NCI-H748 (cell line): ENCODE results near the gene FITM2.
"Not testable (repeated sequence)": the region's sequence is repeated elsewhere in the genome, so short reads cannot be mapped to it uniquely, and the experiment has no call there.

Source experiments
- DNase-seq: peaks from one replicate; lab custom pipeline; 2025; ENCODE audit not compliant: unreplicated experiment; lab: John Stamatoyannopoulos, UW

The FITM2 gene, protein sequence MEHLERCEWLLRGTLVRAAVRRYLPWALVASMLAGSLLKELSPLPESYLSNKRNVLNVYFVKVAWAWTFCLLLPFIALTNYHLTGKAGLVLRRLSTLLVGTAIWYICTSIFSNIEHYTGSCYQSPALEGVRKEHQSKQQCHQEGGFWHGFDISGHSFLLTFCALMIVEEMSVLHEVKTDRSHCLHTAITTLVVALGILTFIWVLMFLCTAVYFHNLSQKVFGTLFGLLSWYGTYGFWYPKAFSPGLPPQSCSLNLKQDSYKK

DNA sequence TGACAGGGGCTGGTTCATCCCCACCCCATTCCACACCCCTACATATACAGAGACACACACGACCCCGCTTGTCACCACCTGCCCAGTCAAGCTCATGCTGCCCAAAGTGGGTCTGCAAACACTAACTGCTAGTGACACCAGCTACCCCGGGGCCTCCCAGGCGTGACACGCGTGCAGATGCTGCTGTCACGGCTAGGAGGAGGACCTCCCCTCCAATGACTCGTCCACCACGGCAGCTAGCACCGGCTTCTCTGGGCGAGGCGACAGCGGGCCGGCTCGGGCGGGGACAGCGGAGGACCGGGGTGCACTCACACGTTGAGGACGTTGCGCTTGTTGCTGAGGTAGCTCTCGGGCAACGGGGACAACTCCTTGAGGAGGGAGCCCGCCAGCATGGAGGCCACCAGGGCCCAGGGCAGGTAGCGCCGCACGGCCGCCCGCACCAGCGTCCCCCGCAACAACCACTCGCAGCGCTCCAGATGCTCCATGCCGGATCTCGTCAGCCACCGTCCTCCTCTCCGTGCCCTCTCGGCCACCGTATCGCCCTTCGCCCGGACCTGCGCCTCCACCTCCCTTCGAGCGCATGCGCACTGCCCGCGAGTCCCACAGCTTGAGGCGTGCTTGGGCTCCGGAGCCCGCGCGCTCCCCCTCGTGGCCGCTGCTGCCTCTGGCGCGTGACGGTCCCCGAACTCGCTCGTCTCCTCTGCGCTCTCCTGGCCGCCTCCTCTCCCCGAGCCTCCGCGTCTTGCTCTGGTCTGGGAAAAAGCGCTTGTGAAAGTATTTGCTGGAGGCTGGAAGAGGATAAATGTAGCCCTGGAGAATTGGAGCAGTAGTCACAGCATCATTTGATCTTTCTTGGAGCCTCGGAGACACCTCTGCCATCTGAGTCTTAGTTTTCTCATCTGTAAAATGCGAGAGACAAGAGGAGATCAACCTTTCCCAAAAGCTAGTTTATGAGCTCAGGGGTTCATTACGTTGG is at the start of gene FITM2:
TSS of gene FITM2 (minus strand) at position 539 of the 976 bp plus-strand sequence. CDS start at position 485, 54 bp downstream.
- peak; percentile 95 for DNase-seq

DNA sequence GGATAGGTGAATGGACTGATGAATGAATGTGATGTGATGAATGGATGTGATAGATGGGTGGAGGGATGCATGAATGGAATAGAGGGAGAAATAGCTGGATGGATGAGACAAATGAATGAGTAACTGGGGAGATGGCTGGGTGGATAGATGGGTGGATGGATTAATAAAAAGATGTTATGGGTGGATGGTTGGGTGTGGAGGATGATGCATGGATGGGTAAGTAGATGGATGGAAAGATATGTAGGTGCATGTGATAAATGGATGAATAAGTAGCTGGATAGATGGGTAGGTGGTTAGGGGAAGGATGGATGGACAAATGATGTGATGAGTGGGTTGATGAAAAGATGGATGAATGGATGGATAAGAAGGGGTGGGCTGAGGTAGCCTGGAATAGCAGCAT is 49.2 kb upstream of the FITM2 start:
- DNase-seq, result no peak

DNA sequence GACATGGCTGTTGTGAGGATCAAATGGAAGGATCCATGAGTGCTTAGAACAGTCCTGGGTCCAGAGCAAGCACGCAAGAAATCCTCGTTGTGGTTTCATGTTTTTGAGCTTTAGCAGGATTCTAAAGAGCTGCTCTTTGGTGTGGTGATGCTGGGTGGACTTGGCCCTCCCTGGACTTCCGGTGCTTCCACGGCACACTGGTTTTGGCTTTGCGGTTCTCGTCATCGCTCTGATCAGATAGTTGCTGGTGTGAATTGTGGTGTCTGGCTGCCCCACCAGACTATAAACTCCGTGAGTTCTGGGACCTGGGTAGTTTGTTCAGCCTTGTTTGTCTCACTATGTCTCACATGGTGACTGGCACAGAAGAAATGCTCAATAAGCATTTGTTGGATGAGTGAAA is 47.8 kb upstream of the FITM2 start:
- DNase-seq, result no peak

DNA sequence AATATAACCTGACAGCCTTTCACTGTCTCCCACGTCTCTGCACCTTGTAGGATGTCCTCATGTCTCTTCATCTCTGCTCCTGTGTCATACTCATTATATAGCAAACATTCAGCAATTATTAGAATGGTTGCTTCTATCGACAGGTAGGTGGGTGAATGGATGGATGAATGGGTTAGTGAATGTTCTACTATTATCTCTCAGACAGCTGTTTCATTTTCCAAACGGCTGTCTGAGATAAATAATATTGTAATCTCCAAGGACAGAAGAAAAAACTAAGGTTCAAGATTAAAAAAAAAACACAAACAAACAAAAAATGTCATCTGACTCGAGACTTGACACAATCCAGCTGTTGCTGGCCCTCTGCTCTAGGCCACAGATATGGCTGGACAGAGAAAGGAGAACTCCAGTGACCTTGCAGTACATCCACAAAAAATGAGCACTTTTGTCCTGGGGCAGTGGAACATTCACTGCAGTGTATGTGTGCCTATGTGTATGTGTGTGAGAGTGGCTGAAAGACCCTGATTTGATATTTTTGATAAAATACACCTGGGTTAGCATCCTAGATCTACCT is 46.6 kb upstream of the FITM2 start:
- DNase-seq, result no peak

DNA sequence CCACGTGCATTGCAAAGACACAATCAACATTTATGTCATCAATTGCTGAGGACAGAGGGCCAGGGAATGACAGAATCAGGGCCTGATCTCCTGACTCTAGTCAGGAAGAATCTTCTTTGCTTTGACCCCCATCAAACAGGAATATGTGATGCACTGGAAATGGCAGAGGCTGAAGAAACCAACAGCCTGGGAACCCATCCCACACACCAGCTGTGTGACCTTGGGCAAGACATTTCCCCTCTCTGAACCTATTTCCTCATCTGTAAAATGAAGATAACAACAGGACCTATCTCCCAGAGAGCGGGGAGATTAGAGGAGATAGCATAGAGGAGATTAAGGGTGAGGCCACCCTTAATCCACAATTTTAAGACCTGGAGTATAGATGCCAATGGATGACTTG is 46.0 kb upstream of the FITM2 start:
- DNase-seq, result no peak

DNA sequence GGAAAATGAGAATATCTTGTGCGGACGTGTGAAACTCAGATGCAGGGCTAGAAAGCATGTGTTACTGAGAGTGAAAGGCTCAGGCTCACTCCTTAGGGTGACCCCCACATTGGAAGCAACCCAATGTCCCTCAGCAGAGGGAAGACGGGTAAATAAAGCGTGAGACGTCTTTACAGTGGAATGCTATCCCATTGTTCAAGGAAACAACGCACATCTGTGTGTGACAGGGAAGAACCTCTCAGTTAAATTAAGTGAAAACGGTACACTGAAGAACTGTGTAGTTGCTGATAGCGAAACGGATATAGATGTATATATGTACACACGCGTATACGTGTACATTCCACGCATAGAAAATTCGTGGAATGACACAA is 45.3 kb upstream of the FITM2 start:
- DNase-seq, result no peak

DNA sequence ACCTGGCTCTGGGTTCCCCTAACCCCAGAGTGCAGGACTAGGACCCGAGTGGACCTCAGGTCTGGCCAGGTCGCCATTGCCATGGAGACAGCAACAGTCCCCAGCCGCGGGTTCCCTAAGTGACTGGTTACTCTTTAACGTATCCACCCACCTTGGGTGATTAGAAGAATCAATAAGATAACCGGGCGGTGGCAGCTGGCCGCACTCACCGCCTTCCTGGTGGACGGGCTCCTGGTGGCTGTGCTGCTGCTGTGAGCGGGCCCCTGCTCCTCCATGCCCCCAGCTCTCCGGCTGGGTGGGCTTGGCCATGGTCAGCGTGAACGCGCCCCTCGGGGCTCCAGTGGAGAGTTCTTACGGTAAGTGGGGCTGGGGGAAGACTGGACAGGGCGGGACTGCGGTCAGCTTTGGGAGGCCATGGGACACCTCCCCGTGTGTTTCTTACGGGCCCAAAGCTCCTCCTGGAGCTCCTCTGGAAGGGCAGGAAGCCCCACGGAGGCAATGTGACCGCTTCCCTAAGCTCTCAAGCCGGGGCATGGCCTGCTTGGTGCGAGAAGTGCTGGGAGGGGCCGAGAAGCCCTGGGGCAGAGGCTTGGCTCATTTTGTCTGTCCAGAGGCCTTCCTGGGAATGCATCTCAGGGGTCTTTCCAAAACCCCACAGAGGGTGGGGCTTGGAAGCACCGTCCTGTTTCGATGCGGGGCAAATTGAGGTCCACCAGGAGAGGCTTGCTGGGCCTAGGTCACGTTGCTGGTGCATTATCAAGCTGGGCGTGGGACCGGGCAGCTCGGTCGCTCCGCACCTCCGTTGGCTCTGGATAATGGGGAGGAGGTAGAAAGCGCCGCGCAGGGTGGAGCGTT is 44.7 kb upstream of the FITM2 start, which contains the start of gene HNF4A:
TSS of gene HNF4A (plus strand) at position 202 of the 855 bp plus-strand sequence. CDS start at position 308, 106 bp downstream.
- no peak for DNase-seq

DNA sequence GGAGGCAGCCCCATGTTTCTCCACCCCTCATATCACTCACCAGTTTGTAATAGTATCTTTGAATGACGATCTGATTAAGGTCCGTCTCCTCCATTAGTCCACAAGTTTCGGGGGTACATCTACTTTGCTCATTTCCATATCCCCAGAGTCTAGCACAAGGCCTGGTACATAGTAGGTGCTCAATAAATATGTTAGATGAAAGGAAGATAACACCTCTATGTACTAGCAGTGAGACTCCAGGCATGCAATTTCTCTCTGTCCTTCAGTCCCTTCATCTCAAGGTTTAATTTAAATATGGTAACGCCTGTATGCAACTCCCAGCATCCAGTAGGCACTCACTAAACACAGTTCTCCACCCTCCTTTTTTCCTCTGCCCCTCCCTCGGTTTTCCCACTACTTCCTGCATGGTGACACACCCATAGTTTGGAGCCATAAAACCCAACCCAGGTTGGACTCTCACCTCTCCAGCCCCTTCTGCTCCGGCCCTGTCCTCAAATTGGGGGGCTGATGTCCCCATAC is 44.0 kb upstream of the FITM2 start:
- no peak for DNase-seq

DNA sequence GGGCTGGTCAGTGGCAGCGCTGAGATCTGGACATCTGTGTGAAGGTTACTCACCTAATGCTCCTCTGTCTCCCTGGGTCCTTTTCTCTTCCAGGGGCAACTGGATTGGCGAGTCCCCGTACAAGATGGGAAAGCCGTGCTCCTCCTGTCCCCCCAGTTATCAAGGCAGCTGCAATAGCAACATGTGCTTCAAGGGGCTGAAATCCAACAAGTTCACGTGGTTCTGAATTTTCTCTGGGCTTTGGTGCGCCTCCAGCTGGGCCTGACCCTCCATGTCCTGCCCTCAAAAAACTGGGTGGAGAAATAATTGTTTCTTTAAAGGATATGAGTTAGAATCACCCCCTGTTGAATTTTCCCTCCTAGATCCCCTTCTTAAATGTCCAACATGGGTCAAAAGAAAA is 39.6 kb upstream of the FITM2 start:
- DNase-seq, result no peak

DNA sequence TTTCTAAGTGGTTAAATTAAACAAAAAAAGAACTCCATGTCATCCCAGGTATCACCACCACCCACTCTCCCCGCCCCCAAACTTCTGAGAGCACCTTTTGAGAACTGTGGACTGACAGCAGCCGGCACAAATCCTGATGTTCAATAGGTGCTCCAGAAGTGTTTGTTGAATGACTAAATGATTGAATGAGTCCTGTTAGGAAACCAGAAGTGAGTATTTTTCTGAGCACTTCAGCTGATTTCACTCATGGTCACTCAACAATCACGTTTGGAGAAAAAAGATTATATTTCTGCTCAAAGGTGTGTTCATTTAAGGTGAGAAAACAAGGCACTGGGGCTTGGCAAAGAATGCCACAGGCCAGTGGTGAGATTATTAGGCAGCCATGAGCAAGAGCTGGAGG is 38.3 kb upstream of the FITM2 start:
- no peak for DNase-seq

DNA sequence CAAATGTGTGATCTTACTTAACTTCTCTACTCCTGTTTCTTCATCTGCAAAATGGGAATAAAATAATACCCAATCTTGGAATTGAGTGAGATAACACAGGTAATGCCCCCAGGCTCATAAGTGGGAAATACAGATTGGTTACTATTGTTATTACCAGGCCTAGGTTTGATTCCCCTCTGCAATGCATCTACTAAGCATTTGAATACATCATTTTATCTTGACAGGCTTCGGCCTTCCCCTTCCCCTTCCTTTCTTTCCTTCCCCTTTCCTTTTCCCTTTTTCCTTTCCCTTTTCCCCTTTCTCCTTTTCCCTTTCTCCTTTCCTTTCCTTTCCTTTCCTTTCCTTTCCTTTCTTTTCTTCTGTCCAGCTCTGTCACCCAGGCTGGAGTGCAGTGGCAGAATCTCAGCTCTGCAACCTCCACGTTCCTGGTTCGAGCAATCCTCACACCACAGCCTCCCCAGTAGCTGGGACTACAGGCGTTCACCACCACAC is 37.2 kb upstream of the FITM2 start:
- DNase-seq, result no peak

DNA sequence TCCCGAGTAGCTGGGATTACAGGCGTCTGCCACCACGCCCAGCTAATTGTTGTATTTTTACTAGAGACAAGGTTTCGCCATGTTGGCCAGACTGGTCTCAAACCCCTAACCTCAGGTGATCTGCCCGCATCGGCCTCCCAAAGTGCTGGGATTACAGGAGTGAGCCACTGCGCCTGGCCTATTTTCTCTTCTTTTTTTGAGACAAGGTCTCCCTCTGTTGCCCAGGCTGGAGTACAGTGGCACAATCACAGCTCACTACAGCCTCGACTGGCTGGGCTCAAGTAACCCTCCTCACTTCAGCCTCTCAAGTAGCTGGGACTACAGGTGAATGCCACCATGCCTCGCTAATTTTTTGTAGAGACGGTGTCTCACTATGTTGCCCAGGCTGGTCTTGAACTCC is 34.9 kb upstream of the FITM2 start:
- not testable (repeated sequence) for DNase-seq

DNA sequence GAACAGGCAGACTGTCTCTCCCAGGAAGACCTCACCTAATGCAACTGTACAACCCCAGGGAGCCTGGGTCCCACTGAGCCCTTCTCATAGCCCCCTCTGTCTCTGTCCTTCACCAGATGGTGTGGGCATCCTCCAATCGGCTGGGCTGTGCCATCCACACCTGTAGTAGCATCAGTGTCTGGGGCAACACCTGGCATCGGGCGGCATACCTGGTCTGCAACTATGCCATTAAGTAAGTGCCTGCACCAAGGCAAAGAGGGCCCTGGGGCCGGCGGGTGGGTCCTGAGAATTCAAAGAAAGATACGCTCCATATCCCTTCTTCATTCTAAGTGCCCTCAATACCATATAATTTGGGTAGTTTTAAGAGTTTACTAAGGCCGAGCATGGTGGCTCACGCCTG is 34.1 kb upstream of the FITM2 start:
- DNase-seq, result no peak

DNA sequence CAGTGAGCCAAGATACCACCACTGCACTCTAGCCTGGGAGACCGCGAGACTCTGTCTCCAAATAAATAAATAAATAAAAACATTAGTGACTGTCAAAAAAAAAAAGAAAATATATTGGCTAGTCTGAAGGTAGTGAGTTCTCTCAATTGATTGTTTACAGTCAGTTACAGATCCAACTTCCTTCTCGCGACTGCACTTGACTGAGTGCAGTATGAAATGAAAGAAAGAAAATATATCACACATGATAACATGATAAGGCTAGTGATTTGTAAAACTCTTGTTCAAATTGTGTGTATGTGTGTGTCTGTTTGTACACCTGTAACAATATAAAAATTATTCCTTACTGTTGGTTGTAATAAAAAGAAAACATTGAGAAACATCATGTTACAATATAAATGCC is 33.7 kb upstream of the FITM2 start:
- DNase-seq, result no peak

DNA sequence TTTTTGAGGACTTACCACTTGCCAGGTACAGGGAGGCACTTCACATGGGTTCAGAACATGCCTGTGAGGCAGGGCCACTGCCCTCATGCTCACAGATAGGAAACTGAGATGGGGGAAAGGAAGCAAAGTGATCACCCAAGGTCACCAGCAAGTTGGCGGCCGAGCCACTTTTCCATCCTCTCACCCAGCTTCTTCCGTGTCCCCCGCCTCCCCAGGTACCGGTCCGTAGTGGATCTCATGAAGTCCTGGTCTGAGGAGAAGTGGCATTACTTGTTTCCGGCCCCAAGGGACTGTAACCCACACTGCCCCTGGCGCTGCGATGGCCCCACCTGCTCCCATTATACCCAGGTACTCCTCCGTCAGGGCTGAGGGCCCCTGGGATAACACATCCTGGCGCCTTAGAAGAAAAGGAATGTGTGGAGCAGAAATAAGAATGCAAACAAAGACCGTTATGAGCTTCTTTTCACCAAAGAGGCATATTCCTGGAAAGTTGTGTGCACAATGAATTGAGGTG is 32.2 kb upstream of the FITM2 start:
- DNase-seq, result no peak

DNA sequence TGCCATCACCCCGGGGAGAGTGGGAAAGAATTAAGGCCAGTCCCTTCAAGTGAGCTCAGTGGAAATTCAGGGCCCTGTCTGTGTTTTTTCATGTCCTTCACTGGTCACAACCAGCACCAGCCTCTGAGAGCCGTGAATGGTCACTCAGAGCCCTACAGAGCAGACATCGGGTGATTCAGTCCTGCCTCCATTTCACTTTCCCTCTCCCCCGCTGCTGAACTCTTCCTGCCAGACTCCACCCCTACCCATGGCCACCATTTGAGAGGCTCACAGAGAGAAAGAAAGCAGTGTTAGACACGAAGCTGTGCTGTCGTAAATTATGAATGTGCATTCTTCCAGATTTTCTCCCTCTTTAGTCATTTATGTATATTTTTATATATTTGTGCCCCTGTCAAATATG is 31.2 kb upstream of the FITM2 start:
- no peak for DNase-seq

DNA sequence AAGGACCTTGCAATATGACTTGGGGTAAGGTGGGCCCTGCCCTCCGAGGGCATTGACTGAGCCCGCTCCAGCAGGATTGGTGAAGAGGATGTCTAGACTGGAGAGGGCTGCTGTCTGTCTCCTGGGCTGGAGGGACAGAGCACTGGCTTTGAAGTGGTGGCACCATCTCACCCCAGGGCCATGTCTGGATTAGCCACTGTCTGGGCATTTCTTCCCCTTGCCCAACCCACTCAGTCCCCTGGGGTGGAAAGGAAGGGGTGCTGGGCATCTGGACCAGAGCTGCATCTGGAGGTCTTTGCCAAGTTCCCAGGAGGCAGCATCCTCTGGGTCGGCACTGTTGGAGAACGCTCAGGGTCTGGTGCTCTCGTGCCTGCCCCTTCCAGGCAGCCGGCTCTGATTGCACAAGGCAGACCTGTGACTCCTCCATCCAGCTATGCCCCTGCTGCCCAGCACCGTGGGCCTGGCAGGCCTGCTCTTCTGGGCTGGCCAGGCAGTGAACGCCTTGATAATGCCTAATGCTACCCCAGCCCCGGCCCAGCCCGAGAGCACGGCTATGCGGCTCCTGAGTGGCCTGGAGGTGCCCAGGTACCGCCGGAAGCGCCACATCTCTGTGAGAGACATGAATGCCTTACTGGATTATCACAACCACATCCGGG is 25.9 kb upstream of the FITM2 start, which contains the start of gene R3HDML:
TSS of gene R3HDML (plus strand) at position 319 of the 656 bp plus-strand sequence. CDS start at position 434, 115 bp downstream.
- DNase-seq, result no peak

DNA sequence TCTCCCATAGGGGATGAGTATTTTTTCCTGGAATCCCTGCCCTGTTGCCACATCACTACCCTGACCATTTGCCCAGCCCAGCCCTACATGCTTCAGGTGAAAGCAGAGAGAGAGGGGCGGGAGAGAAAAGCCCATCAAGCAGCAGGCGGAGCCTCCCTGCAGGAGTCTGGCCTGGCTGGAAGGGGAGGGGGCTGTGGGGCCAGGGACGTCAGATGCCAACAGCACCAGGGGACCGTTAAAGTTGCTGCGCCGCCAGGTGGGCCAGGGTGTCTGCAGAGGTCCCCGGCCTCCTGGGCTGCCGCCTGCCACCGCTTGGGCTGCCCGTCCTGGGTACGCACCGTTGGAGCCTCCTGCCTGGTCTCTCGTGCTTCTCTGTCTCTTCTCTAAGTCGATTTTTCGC is 25.1 kb upstream of the FITM2 start:
- no peak for DNase-seq

DNA sequence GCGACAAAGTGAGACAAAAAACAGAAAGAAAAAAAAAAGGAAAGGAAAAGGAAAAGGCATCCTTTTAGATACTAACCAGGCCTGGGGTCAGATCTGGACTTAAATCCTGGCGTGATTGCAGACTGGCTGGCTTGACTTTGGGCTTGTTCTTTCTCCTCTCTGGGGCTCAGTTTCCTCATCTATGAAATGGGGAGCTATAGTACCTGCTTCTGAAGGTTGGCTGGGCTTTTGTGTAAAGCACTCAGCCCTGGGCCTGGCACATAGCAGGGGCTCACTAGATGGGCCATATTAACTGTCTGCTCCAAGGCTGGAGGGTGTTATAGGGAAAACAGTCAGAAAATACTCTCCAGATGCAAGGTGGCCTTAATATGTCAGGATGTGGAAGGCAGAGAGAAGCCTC is 24.7 kb upstream of the FITM2 start:
- DNase-seq, result no peak

DNA sequence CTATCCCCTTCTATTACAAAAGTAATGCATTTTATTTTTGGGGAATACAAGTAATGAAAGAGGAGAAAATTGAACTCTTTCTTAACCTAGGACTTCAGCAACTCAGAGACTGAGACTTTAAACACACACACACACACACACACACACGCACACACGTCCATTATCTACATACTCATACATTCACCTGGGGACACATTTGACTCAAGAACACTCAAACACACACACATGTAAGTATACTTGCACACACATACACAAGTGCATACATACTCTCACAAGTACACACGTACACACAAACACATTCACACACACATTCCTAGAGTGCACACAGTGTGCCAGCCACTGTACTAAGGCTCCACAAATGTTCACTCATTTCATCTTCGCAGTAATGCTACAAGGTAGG is 23.7 kb upstream of the FITM2 start:
- DNase-seq, result no peak
